Hippocampal formation (tissue), 2 donors: ENCODE measurements around the gene ZNF165.
"Not testable (repeated sequence)": the region's sequence is repeated elsewhere in the genome, so short reads cannot be mapped to it uniquely, and the experiment has no call there.

ENCODE experiments used
- DNase-seq, 2 donors: peaks; one replicate each; lab custom pipeline; 2025; lab: John Stamatoyannopoulos, UW

Gene ZNF165

GRCh38 chr6:28121876-28122275, 41.5 kb downstream of the ZNF165 start:
- no peak for DNase-seq

GRCh38 chr6:28122283-28122682, 41.9 kb downstream of the ZNF165 start:
- not testable (repeated sequence) for DNase-seq

GRCh38 chr6:28124350-28124970, 44.1 kb downstream of the ZNF165 start, which contains the start of gene ZSCAN16:
TSS of gene ZSCAN16 (plus strand) at chr6:28124609. CDS start at chr6:28125444, 835 bp downstream.
- DNase-seq, result peak; percentile 74 to 80

GRCh38 chr6:28124971-28125353, 44.6 kb downstream of the ZNF165 start:
- DNase-seq, result no peak

- DNase-seq, result no peak
These were observed 45.0 kb downstream of the ZNF165 start for GRCh38 chr6:28125401-28125800.

- DNase-seq, result peak in 1 of 2 donors; percentile 3
These were observed 53.6 kb downstream of the ZNF165 start for GRCh38 chr6:28134015-28134414.

GRCh38 chr6:28134716-28135115, 54.3 kb downstream of the ZNF165 start:
- DNase-seq, result no peak

- no peak for DNase-seq
These were observed 55.0 kb downstream of the ZNF165 start for GRCh38 chr6:28135393-28135792.

- DNase-seq, result peak; percentile 83 to 87
These were observed 56.5 kb downstream of the ZNF165 start for GRCh38 chr6:28136585-28137504.

GRCh38 chr6:28137505-28137981, 57.2 kb downstream of the ZNF165 start:
- peak; percentile 6 to 61 for DNase-seq
